K562 (cell line): ENCODE data around the gene ST3GAL5. TPM values are rescaled to one million over a fixed set of nuclear protein-coding genes. Genes with fewer than 3 reads are reported as not detected.

Source experiments
- ATAC-seq: fragments of 200-7000 bp; cut with Tn5 transposase; 3 replicates; pipeline ENCODE4 v1.9.1; 2020; ENCODE audit warnings: moderate library complexity
- BruUV-seq: library from RNA; stranded (reverse); fragments of 400-500 nt; replicated peaks from 2 replicates; lab custom pipeline; 2021; lab: Mats Ljungman, UMichigan
- CTCF ChIA-PET: fragments of 300-600 bp; formaldehyde crosslinking; extraction: SDS; loops from one replicate; lab custom pipeline; 2021; ENCODE audit warnings: low intra/inter-chr PET ratio; lab: Yijun Ruan, JAX
- POLR2A ChIA-PET: fragments of 300-600, 350-650 bp; sonication (Branson Sonifier 250); formaldehyde crosslinking; extraction: SDS; loops from one replicate; lab custom pipeline; 2021; ENCODE audit warnings: antibody characterized with exemption, inconsistent platforms; lab: Yijun Ruan, JAX
- DNase-seq, 4 experiments: peaks; one replicate each; pipeline versions ENCODE4 v3.0.0 to v3.0.0-alpha.2; 2011 to 2018; ENCODE audit warnings: low spot score in 3 of 4, mixed read lengths in 3 of 4; ENCODE audit errors: extremely low read depth in 1 of 4
- FAIRE-seq: peaks from 2 replicates; lab custom pipeline; 2011; peaks lifted over from hg19 to GRCh38; lab: Jason Lieb, UNC
- H2AFZ ChIP-seq: 2 replicates; pipeline ENCODE4 v1.6.0; 2011; ENCODE audit warnings: low read depth, low read length, control low read depth, inconsistent platforms
- H3K27ac ChIP-seq: fragments of 200-600 bp; 3 replicates; pipeline ENCODE4 v1.8.0; 2011; ENCODE audit warnings: low read depth, mild to moderate bottlenecking, control low read depth, inconsistent platforms, low read length, moderate library complexity, mixed read lengths; ENCODE audit errors: extremely low read depth
- H3K27me3 ChIP-seq, 2 experiments: fragments of 300-600 bp in 1 of 2; 2 replicates in 1 of 2; 3 replicates in 1 of 2; pipeline versions ENCODE4 v1.6.0 to v1.8.0; 2011; ENCODE audit warnings: inconsistent platforms in 2 of 2, low read length in 2 of 2, mild to moderate bottlenecking in 1 of 2, mixed read lengths in 1 of 2, moderate library complexity in 1 of 2; ENCODE audit not compliant: control insufficient read depth in 2 of 2, insufficient read depth in 2 of 2
- H3K36me3 ChIP-seq: fragments of 300-600 bp; 3 replicates; pipeline ENCODE4 v1.8.0; 2011; ENCODE audit warnings: mild to moderate bottlenecking, low read length, inconsistent platforms; ENCODE audit not compliant: control insufficient read depth, insufficient read depth
- H3K4me1 ChIP-seq, 2 experiments: fragments of 200-600 bp in 1 of 2; replicated peaks in 1 of 2; 2 replicates in 1 of 2; 3 replicates in 1 of 2; pipeline versions ENCODE4 v1.5.1 to v1.8.0; 2011; ENCODE audit warnings: inconsistent platforms in 2 of 2, low read length in 2 of 2, mild to moderate bottlenecking in 1 of 2, mixed read lengths in 1 of 2, moderate library complexity in 1 of 2; ENCODE audit not compliant: control insufficient read depth in 2 of 2, insufficient read depth in 2 of 2
- H3K4me2 ChIP-seq: 2 replicates; pipeline ENCODE4 v1.6.1; 2011; ENCODE audit warnings: low read length, control low read depth, inconsistent platforms, mixed read lengths; ENCODE audit not compliant: insufficient read depth
- H3K4me3 ChIP-seq: fragments of 200-600 bp; sonication (generic), shearing (Covaris generic); 2 replicates; pipeline ENCODE4 v1.5.1; 2016; ENCODE audit warnings: control low read depth, inconsistent platforms
- H3K79me2 ChIP-seq: fragments of 200-600 bp; 3 replicates; pipeline ENCODE4 v1.8.0; 2011; ENCODE audit warnings: low read length, inconsistent platforms; ENCODE audit not compliant: control insufficient read depth, insufficient read depth
- H3K9ac ChIP-seq, 2 experiments: 2 replicates each; pipeline versions ENCODE4 v1.6.0 to v1.6.1; 2011; ENCODE audit warnings: low read depth in 2 of 2, low read length in 2 of 2, control low read depth in 1 of 2, inconsistent platforms in 1 of 2, mild to moderate bottlenecking in 1 of 2, mixed read lengths in 1 of 2; ENCODE audit not compliant: insufficient read depth in 1 of 2
- H3K9me1 ChIP-seq: one replicate; pipeline ENCODE4 v1.6.0; 2011; ENCODE audit warnings: inconsistent platforms, mild to moderate bottlenecking, low read length, moderate library complexity; ENCODE audit not compliant: control insufficient read depth, insufficient read depth
- H3K9me3 ChIP-seq: replicated peaks from 2 replicates; pipeline ENCODE4 v1.5.1; 2011; ENCODE audit warnings: low read depth, low read length, inconsistent platforms; ENCODE audit not compliant: control insufficient read depth, insufficient read depth
- H4K20me1 ChIP-seq: replicated peaks from 2 replicates; pipeline ENCODE4 v1.6.1; 2011; ENCODE audit warnings: low read length, inconsistent platforms, mixed read lengths; ENCODE audit not compliant: control insufficient read depth, insufficient read depth
- CHD4 ChIP-seq: fragments of 200-600 bp; sonication (generic); IDR thresholded peaks from 3 replicates; pipeline ENCODE4 v1.6.1; 2012; ENCODE audit warnings: low read depth, mild to moderate bottlenecking, mixed read lengths, low read length, inconsistent platforms; ENCODE audit not compliant: insufficient read depth, insufficient replicate concordance, poor library complexity, severe bottlenecking
- FOXK2 ChIP-seq, 2 experiments: fragments of 450-650 bp; IDR thresholded peaks in 1 of 2; conservative IDR thresholded peaks in 1 of 2; 2 replicates each; pipeline ENCODE4 v1.6.1; 2016; ENCODE audit warnings: low read depth in 2 of 2, mild to moderate bottlenecking in 1 of 2
- HBP1 ChIP-seq: fragments of 450-650 bp; formaldehyde crosslinking; IDR thresholded peaks from 2 replicates; pipeline ENCODE4 v1.4.0; 2022; ENCODE audit warnings: missing genetic modification characterization
- KAT7 ChIP-seq: sonication (generic); formaldehyde crosslinking; IDR thresholded peaks from 2 replicates; pipeline ENCODE4 v1.8.0; 2022; ENCODE audit warnings: missing genetic modification reagents, mild to moderate bottlenecking, borderline replicate concordance
- MLLT1 ChIP-seq, 2 experiments: fragments of 450-650 bp; IDR thresholded peaks; 2 replicates each; pipeline ENCODE4 v1.6.1; 2016
- MTA2 ChIP-seq: fragments of 450-650 bp; IDR thresholded peaks from 2 replicates; pipeline ENCODE4 v1.6.1; 2016; ENCODE audit warnings: low read depth
- NBN ChIP-seq: fragments of 450-650 bp; IDR thresholded peaks from 2 replicates; pipeline ENCODE4 v1.6.1; 2016; ENCODE audit warnings: low read depth, mild to moderate bottlenecking
- NFE2 ChIP-seq: IDR thresholded peaks from 2 replicates; pipeline ENCODE4 v1.6.1; 2014; ENCODE audit warnings: antibody characterized with exemption, low read depth
- SMAD1 ChIP-seq: fragments of 150-350 bp; IDR thresholded peaks from 2 replicates; pipeline ENCODE4 v1.6.1; 2014; ENCODE audit warnings: low read length, low read depth; ENCODE audit not compliant: partially characterized antibody
- SUPT5H ChIP-seq: fragments of 450-650 bp; IDR thresholded peaks from 2 replicates; pipeline ENCODE4 v1.6.1; 2016
- THAP7 ChIP-seq: fragments of 250-450 bp; sonication (Bioruptor Pico); IDR thresholded peaks from 2 replicates; pipeline ENCODE4 v1.5.0; 2021
- ZNF143 ChIP-seq: sonication (generic); formaldehyde crosslinking; IDR thresholded peaks from 2 replicates; pipeline ENCODE4 v1.9.0; 2022; ENCODE audit warnings: mild to moderate bottlenecking, missing genetic modification reagents
- ZNF175 ChIP-seq: fragments of 200-800 bp; sonication (Bioruptor generic); IDR thresholded peaks from 2 replicates; pipeline ENCODE4 v1.6.1; 2016; ENCODE audit warnings: low read depth, mild to moderate bottlenecking, missing genetic modification characterization, missing compliant biosample characterization
- ZNF239 ChIP-seq: fragments of 250-450 bp; sonication (Bioruptor Pico); IDR thresholded peaks from 2 replicates; pipeline ENCODE4 v1.4.0; 2020; ENCODE audit warnings: mild to moderate bottlenecking
- ZNF277 ChIP-seq: fragments of 250-450 bp; sonication (Bioruptor Pico); IDR thresholded peaks from 2 replicates; pipeline ENCODE4 v1.8.0; 2022; ENCODE audit warnings: inconsistent platforms, mild to moderate bottlenecking, moderate library complexity, borderline replicate concordance
- ZNF316 ChIP-seq: fragments of 450-650 bp; IDR thresholded peaks from 2 replicates; pipeline ENCODE4 v1.6.1; 2016
- ZNF584 ChIP-seq: fragments of 200-800 bp; sonication (Bioruptor generic); IDR thresholded peaks from 2 replicates; pipeline ENCODE4 v1.6.1; 2016; ENCODE audit warnings: low read depth, mild to moderate bottlenecking, missing genetic modification characterization, missing compliant biosample characterization
- ZNF644 ChIP-seq: fragments of 200-800 bp; sonication (Bioruptor generic); IDR thresholded peaks from 2 replicates; pipeline ENCODE4 v1.6.1; 2016; ENCODE audit warnings: low read depth, missing genetic modification characterization, missing compliant biosample characterization
- ZSCAN29 ChIP-seq: fragments of 450-650 bp; IDR thresholded peaks from 2 replicates; pipeline ENCODE4 v1.6.1; 2017
- WGBS: fragments of 100-300 bp; shearing (Covaris generic); methylation state at CpG from one replicate; pipeline ENCODE4 v1.1.6; 2016; ENCODE audit warnings: low coverage, mixed read lengths; ENCODE audit not compliant: insufficient coverage; ENCODE audit errors: missing lambda C conversion rate; 5-methylcytosine and 5-hydroxymethylcytosine counted together
- in situ Hi-C: fragments of 300-500 bp; cut with MboI; formaldehyde crosslinking; loops from 4 replicates; pipeline ENCODE4 v1.15.0; 2018; ENCODE audit warnings: inconsistent platforms, mixed read lengths
- intact Hi-C: fragments of 100-400 bp; cut with micrococcal nuclease; formaldehyde crosslinking; loops from 2 replicates; pipeline ENCODE4 v1.14.2; 2022
- polyA plus RNA-seq, 8 experiments: library from polyadenylated mRNA; depleted of rRNA in 4 of 8; stranded (reverse) in 5 of 8; unstranded in 3 of 8; fragments of >200 nt; fragmentation: Nextera tagmentation in 2 of 8; fragmentation: Illumina TruSeq in 1 of 8; extraction: Ambion mirVana in 2 of 8; extraction: Trizol in 1 of 8; gene quantifications; 2 replicates each; pipeline versions ENCODE4 v1.2.1 to v1.2.3, GENCODE V29; 2011 to 2014; ENCODE audit warnings: inconsistent platforms in 1 of 8, missing spikeins in 1 of 8
- total RNA-seq, 7 experiments: library from RNA; depleted of rRNA in 6 of 7; stranded (reverse); fragments of >200 nt in 6 of 7; fragmentation: Illumina TruSeq in 2 of 7; extraction: Trizol in 2 of 7; gene quantifications; 2 replicates each; pipeline versions ENCODE4 v1.2.1 to v1.2.3, GENCODE V29; 2011 to 2021; ENCODE audit warnings: low replicate concordance in 1 of 7

Gene ST3GAL5
- total and polyA plus RNA-seq, 9 of the 15 experiments (the other 6 are each of a cell fraction or from before 2014, with no cell fraction given), result 1.6 to 10.0 (median 4.2) TPM

- no peak for TF ChIP-seq SMAD1
- TF ChIP-seq ZNF316, result peak; percentile 98
- no peak for TF ChIP-seq ZSCAN29
- TF ChIP-seq NFE2, result peak; percentile 61
- TF ChIP-seq HBP1, result no peak
- no peak for TF ChIP-seq ZNF239 (CRISPR knock-in tag)
- TF ChIP-seq FOXK2 (conservative IDR thresholded peaks at IDR 0.05 in 1 of 2, IDR thresholded peaks at IDR 0.05 in 1 of 2; ENCODE audit: low read depth in 2 of 2), result no peak
- no peak for TF ChIP-seq THAP7 (CRISPR knock-in tag)
Measured at GRCh38 chr2:85867121-85867520, 21.7 kb downstream of the ST3GAL5 start (continued).

- Histone ChIP-seq H4K20me1 (no peaks in the 10 kb centered on the region), H3K79me2 (no peaks in the 10 kb centered on the region), H3K27ac (no peak overlapping the region), H3K36me3 (no peaks in the 10 kb centered on the region), H3K27me3 (no peaks in the 10 kb centered on the region), H3K9ac (no peak overlapping the region), H3K4me1 (peaks cover 0 to 11% of the 10 kb centered on the region in 2 experiments; a peak in 2 of 5 replicates), H3K9me1 (no peaks in the 10 kb centered on the region), H3K4me3 (no peak overlapping the region), H3K9me3 (no peaks in the 10 kb centered on the region), H2AFZ (no peak overlapping the region), H3K4me2 (no peak overlapping the region)
- ChIA-PET CTCF (no interaction called here), POLR2A (interaction anchor here (0.8 to 1.2 kb wide), 3 partner anchors 16 to 159 kb away, joined by 3 to 4 read pairs (median 3); no protein-coding TSS in a partner anchor)
- DNase-seq (no peak), ATAC-seq (no peak), FAIRE-seq (no peak)
- TF ChIP-seq NBN (no peak), CHD4 (no peak), MTA2 (no peak), ZNF175 (CRISPR knock-in tag) (no peak), ZNF584 (CRISPR knock-in tag) (no peak), ZNF143 (CRISPR knock-in tag) (no peak), KAT7 (CRISPR knock-in tag) (no peak), ZNF644 (tag) (no peak), SUPT5H (no peak), ZNF277 (CRISPR knock-in tag) (no peak), MLLT1 (IDR thresholded peaks at IDR 0.05) (no peak)
- in situ Hi-C loops (no loop called here), intact Hi-C loops (no loop called here)
- BruUV-seq, result no TSS peak
- WGBS, result 45% methylated on average over 3 of the region's 3 CpGs
Measured at GRCh38 chr2:85866165-85866659, 22.6 kb downstream of the ST3GAL5 start.
